HG03159 (cell line): ENCODE results near the gene DBF4B.

Source experiments
- ATAC-seq: cut with Tn5 transposase; IDR thresholded peaks from one replicate; pipeline ENCODE4 v1.9.1; 2021; ENCODE audit warnings: mild to moderate bottlenecking, moderate library complexity; ENCODE audit not compliant: unreplicated experiment

Gene DBF4B

GRCh38 chr17:44759086-44759915 lies 50.8 kb downstream of the DBF4B start:
- ATAC-seq: no peak

DNA sequence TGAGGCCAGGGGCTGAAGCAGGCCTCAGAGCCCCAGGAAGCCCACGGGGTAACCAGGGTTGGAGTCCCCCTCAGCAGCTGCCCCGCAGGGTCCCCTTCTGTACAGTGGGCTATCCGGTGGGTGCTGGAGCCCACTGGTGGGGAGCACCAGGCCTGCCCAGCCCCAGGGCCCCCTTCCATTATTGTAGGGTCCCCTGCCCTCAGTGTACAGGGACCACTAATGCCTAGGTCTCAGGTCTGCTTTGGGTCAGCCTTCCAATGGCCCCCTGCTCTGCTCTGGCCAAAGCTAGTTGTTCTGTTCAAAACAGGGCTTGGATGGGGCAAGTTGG lies 51.4 kb downstream of the DBF4B start:
- ATAC-seq: no peak

GRCh38 chr17:44760474-44761308 lies 52.2 kb downstream of the DBF4B start:
- no peak for ATAC-seq

DNA sequence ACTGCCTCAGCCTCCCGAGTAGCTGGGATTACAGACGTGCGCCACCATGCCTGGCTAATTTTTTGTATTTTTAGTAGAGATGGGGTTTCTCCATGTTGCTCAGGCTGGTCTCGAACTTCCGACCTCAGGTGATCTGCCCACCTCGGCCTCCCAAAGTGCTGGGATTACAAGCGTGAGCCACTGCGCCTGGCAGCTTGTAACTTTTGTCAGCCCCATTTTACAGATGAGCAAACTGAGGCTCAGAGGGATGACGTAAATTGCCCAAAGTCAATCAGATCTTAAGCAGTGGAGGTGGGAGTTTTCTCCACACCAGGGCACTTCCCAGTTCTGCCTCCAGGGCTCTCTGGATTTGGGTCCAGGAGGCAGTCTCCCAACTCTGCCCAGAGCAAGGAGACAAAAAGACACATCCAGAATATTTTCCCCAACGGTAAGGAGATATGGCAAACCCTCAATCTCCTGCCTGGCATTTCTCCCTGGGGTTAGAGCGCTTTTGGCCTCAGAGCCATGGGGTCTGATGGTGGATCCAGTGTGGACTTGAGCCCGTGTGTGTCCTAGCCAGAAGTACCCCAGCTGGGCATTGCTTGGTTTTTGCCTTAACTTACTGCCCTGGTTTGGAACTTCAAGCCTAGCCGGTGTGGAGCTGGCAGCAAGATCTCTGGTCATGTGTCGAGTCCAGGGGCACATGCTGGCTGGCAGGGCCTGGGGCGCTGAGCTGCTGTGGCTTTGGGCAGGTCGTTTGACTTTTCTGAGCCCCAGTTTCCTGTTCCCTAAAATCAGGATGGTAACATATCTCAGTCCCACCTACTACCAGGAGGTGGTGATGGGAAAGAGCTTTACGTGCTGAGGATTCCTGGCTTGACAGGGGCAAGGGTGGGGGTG lies 53.7 kb downstream of the DBF4B start:
- no peak for ATAC-seq

DNA sequence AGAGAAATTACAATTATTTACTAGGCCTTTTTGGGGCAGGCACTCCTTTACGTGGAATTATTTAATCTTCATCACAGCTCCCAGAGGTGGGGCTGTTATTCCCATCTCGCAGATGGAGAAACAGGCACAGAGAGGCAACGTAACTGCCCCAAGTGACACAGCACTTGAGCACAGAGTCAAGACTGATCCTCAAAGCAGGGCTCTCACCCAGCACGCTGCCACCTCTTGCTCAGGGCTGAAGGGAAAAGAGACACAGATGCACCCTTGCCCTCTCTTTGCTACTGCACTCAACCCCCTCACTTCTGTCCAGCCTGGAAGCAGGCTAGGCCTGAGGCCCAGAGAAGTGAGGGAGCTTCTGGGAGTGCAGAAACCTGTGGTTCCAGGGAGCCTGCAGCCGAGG lies 54.7 kb downstream of the DBF4B start:
- no peak for ATAC-seq

DNA sequence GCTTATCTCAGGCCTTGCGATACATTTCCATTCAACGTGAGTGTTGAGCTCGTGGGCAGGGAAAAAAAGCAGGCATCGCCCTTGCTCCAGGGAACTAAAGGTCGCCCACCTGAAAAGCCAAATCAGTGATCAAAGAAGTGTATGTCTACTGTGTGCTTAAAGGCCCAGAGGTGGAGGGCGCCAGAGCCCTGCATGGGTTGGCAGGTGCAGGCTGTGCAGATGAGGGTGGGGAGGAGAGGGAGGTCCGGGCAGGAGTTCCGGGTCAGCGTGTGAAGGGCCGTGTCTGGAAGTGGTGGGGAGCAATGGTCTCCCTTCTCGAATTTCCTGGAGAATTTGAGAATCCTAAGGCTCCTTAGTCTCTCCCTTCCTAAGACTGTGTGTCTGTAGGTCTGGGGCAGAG lies 57.5 kb downstream of the DBF4B start:
- no peak for ATAC-seq

- ATAC-seq: no peak
Measured at GRCh38 chr17:44766409-44767038, 58.1 kb downstream of the DBF4B start.

DNA sequence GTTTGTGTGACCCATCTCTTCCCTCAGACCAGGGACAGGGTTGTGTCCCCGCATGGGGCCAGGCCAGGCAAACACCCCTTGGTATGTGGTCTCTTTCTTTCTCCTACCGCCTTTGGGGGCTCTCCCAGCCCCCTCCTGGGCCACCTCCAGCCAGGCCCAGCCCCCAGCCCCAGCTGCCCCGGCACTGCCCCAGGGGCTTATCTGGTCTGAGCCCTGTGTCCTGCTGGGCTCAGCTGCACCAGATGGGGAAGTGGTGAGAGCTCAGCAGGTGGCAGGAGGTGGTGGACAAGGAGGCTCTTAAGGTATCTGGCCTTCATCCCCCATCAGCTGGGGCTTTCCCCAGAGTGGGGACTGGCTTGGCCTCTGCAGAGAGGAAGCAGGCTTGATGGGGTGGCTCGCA lies 59.0 kb downstream of the DBF4B start:
- ATAC-seq: no peak

DNA sequence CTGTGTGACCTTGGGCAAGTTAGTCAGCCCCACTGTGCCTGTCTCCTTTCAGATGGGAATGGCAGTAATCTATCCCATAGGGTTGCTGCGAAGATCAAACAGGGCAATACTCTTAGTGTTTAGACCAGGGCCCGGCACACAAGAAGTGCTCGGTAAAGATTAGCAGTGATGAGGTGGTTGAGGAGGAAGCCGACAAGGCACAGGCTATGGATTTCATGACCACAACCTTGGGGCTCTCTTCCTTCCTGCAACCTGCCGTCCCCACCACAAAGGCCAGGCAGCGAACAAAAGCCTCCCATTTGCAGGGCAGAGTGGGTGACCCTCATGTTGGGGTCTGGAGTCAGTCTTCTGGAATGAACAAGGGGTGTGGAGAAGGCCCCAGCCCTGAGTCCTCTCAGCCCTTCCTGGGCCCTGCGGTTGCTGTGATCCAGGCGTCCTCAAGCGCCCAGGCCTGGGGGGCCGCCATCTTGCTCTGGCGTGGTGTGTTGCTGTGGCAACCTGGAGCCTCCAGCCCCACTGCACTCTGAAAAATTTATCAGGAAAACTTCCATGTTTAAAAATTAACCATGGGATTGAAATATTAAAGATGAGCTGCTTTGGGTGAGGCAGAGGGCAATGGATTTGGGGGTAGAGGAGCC lies 60.2 kb downstream of the DBF4B start:
- ATAC-seq: no peak

- ATAC-seq: no peak
Measured at GRCh38 chr17:44769230-44769629, 60.8 kb downstream of the DBF4B start.

DNA sequence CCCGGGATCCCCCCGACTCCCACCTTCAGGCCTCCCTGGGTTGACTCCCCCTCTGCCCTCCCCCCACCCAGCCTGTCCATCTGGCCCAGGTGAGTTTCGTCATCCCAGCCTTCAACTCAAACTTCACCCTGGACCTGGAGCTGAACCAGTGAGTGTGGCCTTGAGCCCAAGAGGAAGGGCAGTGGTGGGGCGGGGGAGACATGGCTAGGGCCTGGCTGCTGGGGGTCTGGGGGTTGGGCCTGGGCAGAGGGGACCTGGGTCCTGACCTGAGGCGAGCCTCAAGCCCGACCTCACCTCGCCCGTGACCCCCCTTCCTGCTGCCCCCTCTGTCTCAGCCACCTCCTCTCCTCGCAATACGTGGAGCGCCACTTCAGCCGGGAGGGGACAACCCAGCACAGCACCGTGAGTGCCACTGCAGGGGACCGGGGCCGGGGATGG lies 61.2 kb downstream of the DBF4B start:
- no peak for ATAC-seq

DNA sequence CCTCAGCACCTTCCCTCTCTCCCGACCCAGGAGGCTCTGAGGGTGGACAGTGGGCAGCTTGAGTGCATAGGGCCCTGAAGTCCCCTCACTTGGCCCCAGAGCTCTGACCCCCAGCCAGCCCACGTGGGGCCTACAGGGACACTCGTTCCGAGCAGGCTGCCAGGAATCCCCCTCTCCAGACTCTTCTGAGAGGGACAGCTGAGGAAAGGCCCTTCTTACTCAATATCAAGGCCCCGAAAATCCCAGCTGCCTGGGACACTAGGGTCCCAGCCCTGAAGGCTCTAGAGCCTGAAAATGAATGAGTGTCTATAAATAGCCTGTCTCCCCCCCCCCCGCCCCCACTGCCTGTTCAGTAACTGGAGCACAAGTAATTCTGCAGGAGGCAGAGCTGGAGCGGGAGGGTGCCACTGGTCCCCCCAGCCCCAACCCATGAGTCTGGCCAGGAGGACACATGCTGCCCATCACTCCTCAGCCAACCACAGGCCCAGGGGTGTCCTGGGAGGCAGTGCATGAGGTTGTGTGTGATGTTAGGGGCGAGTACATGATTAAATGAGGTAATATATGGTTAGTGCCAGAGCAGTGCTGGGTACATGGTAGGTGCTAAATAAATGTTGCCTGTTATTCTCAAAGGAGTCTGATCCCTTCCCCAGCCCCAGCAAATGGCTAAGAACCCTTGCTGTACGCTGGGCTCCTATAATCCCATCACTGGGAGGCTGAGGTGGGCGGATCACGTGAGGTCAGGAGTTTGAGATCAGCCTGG lies 61.9 kb downstream of the DBF4B start:
- ATAC-seq: no peak

DNA sequence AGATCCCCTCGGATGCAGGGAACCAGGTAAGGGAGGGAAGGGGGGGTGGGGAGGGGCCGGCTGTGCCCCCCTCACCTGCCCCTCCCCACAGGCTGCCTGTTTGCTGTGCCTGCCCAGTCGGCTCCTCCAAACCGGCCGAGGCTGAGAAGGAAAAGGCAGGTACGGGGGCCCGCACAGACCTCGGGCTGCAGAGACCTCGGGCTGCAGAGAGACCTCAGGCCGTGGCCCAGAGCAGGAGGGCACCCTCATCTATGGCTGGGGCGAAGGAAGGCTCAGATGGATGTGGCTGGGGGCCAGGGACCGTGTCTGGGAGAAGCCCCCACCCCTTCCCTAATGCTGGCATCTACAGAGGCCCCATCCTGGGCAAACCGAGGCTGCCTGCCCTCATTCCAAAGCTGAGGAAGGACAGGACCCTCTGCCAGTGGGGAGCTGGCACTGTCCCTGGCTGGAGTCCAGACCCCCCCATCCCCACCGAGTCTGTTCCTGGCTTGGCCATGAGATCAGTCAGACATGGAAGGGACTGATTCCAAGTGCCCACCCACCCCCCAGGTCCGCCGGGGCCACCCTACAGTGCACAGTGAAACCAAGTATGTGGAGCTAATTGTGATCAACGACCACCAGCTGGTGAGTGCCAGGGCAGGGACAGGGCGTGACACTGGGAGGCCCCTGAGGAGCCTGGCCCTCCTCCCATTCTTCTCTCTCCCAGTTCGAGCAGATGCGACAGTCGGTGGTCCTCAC lies 64.0 kb downstream of the DBF4B start:
- ATAC-seq: no peak

- ATAC-seq: no peak
Measured at GRCh38 chr17:44773140-44773539, 64.7 kb downstream of the DBF4B start.

GRCh38 chr17:44774271-44775135 lies 66.0 kb downstream of the DBF4B start:
- ATAC-seq: no peak

DNA sequence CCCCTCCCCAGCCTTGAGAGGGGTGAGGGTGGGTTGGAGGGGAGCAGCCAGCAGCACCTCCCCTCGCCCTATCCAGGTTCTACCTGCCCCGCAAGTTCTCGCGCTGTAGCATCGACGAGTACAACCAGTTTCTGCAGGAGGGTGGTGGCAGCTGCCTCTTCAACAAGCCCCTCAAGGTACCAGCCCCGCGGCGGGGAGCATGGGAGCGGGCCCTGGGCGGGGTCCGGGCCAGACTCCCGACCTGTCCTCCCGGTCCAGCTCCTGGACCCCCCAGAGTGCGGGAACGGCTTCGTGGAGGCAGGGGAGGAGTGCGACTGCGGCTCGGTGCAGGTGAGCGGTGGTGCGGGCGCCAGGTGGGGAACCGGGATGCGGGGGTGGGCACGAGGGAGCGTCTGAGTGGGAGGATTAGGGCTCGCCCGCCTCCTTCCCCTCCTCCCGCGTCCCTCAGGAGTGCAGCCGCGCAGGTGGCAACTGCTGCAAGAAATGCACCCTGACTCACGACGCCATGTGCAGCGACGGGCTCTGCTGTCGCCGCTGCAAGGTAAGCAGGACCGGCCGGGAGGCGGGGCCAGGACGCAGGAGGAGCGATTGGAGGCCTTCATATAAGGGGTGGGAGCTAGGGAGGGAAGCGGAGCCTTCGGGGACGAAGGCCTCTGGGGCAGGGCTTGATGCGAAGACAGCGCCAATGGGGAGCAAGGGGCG lies 66.8 kb downstream of the DBF4B start:
- peak; percentile 76 for ATAC-seq
